Measurements from ENCODE around the gene UBE2N.
A peak's percentile ranks its signal among the peaks of the same experiment; 100 is the strongest.

Gene UBE2N

DNA sequence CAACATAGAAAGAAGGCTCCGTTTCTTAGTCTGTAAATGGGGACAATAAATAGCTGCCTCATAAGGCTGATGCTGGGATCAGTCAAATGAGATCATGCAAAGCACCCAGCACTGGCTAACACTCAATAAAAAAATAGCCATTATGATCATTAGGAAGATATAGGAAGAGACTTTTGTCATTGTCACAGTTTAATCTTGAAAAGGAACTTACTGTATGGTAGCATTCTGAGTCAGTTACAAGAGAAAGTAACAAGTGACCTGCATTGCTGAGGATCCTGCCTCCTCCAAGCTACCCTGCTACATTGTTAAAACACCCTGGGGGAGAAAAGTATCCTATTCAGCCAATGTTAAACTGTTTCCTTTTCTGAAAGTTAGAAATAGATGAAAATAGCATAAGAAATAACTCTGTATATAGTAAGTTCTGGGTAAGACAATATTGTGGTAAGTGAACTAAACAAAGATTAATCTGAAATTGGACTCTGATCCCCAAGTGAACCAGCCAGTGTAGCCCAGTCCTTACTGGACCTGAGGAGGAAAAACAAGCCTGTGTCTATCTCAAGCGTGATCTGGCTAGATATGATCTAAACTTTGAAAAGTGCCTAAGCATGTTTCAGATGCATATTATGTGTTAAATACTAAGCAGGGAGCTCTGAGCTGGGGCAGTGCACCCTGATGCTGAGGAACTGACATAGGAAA is 67.6 kb downstream of the UBE2N start:
- peak overlapping the region; percentile 23; the same call in 1 of the 2 replicates for H3K9ac ChIP-seq (ENCODE audit: low read depth, low read length)
- no peaks in the 10 kb centered on the region for H3K9me3 ChIP-seq (ENCODE audit: control insufficient read depth, insufficient read depth, low read length)
- H3K4me1 ChIP-seq (ENCODE audit: insufficient read depth, low read length), result peaks cover 24% of the 10 kb centered on the region
- H3K36me3 ChIP-seq (ENCODE audit: insufficient read depth, low read length), result no peaks in the 10 kb centered on the region

DNA sequence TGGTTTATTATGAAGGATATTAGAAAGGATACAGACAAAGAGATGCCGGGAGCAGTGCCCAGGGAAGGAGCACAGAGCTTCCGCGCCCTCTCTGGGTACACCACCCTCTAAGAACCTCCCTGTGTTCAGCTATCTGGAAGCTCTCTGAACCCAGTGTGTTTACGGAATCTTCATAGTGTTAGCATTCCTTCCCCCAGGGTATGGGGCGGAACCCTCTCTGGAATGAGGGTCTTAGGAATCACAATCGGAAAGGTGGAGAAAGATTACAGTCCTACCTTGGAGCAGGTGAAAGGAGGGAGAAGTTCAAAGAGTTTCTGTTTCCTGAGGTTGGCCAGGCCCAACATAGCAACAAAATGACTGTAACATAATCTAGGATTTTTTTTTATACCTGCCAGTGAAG is 70.8 kb downstream of the UBE2N start:
- Histone ChIP-seq H3K36me3 (ENCODE audit: insufficient read depth, low read length) (no peaks in the 10 kb centered on the region), H3K9ac (ENCODE audit: low read depth, low read length) (no peak overlapping the region), H3K9me3 (ENCODE audit: control insufficient read depth, insufficient read depth, low read length) (no peaks in the 10 kb centered on the region), H3K4me1 (ENCODE audit: insufficient read depth, low read length) (peaks cover 15% of the 10 kb centered on the region)

DNA sequence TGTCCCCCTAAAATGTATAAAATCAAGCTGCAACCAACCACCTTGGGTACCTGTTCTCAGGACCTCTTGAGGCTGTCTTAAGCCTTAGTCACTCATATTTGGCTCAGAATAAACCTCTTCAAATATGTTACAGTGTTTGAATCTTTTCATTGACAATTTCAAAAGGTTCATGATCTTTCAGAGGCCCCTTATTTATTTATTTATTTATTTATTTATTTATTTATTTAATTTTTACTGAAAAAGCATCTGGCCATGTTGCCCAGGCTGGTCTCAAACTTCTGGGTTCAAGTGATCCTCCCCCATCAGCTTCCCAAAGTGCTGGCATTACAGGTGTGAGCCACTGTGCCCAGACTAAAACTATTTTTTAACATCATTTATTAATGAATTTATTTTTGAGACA is 72.2 kb downstream of the UBE2N start:
- H3K9me3 ChIP-seq (ENCODE audit: control insufficient read depth, insufficient read depth, low read length), result no peaks in the 10 kb centered on the region
- no peaks in the 10 kb centered on the region for H3K36me3 ChIP-seq (ENCODE audit: insufficient read depth, low read length)
- no peak overlapping the region for H3K9ac ChIP-seq (ENCODE audit: low read depth, low read length)
- H3K4me1 ChIP-seq (ENCODE audit: insufficient read depth, low read length), result peaks cover 14% of the 10 kb centered on the region

DNA sequence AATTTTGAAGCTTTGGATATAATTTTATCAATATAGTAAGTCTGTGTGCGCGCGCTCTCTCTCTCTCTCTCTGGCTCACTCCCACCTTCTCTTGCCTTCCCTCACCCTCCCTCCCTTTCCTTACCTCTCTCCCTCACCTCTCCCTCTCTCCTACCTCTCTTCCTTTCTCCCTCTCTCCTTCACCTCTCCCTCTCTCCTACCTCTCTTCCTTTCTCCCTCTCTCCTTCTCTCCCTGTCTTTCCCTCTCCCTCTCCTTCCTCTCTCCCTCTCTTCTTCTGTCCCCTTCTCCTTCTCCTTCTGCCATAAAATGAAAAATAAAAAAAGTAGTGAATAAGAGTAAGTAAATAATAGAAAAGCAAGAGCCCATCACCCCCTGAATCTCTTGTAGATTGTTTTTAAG is 73.0 kb downstream of the UBE2N start:
- Histone ChIP-seq H3K9ac (ENCODE audit: low read depth, low read length) (no peak overlapping the region), H3K36me3 (ENCODE audit: insufficient read depth, low read length) (no peaks in the 10 kb centered on the region), H3K4me1 (ENCODE audit: insufficient read depth, low read length) (peaks cover 8% of the 10 kb centered on the region), H3K9me3 (ENCODE audit: control insufficient read depth, insufficient read depth, low read length) (no peaks in the 10 kb centered on the region)

DNA sequence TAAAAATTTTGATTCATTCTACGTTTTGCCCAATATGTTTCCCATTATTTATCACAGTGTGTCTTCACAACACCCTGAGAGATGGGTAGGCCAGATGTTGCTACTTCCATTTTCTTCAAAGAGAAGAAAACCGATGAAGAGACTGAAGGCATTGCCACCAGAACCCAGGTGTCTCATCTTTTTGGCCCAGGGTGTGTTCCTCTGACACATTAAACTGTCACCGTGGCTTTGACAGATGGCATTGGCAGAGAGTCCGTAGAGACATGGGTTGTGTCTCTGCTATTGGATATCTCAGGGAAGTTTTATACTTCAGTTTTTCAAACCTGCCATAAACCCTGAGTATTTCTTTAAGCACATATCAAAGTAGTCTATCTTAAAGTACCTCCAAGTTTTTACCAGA is 75.3 kb downstream of the UBE2N start:
- no peaks in the 10 kb centered on the region for H3K36me3 ChIP-seq (ENCODE audit: insufficient read depth, low read length)
- H3K9ac ChIP-seq (ENCODE audit: low read depth, low read length), result no peak overlapping the region
- H3K4me1 ChIP-seq (ENCODE audit: insufficient read depth, low read length), result peaks cover 5% of the 10 kb centered on the region; the same call in 1 of the 2 replicates
- H3K9me3 ChIP-seq (ENCODE audit: control insufficient read depth, insufficient read depth, low read length), result no peaks in the 10 kb centered on the region

DNA sequence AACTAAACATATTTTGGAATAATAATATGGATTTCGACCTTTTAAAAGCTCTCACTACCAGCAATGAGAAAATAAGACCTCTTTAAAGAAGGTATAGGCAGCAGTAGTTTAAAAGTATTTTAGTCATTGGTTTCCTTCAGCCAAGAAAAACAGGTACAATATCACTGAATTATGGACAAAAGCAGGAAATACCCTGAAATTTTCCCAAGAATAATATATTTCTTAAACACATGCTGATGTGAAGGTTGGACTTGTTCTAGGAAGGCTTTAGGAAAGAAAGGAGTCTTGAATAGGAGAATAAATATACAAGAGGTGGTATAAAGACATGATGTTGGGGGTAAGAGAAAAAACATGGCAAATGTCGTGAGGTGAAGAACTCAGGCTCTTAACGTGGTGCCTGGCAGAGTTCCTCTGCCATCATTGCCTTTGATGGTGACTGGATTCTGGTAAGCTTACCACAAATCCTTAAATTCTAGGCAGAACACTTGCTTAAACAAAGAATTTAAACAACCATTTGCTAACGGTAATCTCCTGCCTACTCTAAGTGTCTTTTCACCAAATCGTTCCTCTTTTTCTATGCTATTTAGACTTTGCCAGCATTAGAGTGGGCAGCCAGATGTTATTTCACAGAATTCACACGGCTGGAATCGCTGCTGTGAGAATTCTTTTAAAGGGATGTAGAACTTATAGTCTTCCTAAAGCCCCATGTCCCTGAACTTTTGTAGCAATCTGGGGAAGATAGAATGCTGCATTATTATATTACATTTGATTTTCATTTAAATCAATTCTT is 75.9 kb downstream of the UBE2N start:
- H3K36me3 ChIP-seq (ENCODE audit: insufficient read depth, low read length), result no peaks in the 10 kb centered on the region
- H3K4me1 ChIP-seq (ENCODE audit: insufficient read depth, low read length), result peaks cover 5% of the 10 kb centered on the region; the same call in 1 of the 2 replicates
- no peak overlapping the region for H3K9ac ChIP-seq (ENCODE audit: low read depth, low read length)
- no peaks in the 10 kb centered on the region for H3K9me3 ChIP-seq (ENCODE audit: control insufficient read depth, insufficient read depth, low read length)

DNA sequence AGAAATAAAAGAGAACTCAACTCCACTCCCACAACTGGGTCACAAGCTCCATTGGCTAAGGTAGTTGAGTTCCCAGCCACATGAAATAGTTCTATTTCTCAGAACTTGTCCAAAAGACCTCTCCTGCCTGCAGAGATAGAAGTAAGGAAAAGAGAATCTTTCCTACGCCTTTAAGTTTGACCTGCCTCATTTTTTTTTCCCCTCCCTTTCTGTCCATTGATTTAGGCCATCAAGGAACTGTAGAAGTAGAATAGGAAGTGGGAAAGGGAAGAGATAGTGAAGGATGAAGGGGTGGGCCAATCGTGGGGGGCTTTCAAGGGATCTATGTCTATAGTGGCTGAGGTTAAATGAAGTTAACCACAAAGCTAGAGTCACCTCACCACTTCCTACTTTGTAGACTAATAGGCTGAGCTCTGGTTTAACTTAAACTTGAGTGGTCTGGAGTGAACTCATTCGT is 77.9 kb downstream of the UBE2N start:
- no peak overlapping the region for H3K9ac ChIP-seq (ENCODE audit: low read depth, low read length)
- no peaks in the 10 kb centered on the region for H3K9me3 ChIP-seq (ENCODE audit: control insufficient read depth, insufficient read depth, low read length)
- no peaks in the 10 kb centered on the region for H3K36me3 ChIP-seq (ENCODE audit: insufficient read depth, low read length)
- H3K4me1 ChIP-seq (ENCODE audit: insufficient read depth, low read length), result 0 out of 2 replicates have a peak, but pooled peaks cover 3% of the 10 kb centered on the region

DNA sequence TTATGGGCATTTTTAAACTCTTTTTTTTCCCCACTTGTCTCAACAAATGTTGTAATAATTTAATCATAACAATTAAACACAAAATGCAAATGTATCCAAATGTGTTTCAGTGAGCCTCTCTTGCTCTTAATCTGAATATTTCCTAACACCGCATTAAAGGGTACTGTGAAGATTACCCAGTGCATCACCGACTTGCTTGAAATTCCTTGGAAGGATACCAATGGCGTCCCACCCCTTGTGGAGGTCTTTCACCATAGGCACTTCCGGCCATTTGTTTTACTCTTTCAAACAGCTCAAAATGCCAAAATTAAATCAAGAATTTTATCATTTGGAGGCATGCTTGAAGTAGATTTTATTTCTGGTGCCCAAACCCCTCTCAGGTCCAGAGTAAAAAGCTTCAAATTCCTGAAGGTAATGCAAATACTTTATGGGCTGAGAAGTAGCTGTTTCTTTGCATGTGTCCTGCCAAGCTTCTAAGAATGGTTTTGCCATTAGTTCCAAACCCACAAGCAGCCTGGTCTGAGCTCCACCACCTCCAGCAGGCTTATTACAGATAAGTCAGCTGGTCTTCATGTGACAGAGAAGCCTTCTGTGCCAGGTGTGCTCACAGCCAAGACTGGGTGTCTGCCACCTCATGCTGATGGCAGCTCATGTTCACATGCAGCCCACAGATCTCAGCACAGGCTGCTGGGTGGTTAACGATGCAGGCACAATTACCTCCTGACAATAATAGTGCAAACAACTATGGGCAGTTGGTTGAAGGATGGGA is 80.4 kb downstream of the UBE2N start:
- no peak overlapping the region for H3K9ac ChIP-seq (ENCODE audit: low read depth, low read length)
- no peaks in the 10 kb centered on the region; the same call in 1 of the 2 replicates for H3K9me3 ChIP-seq (ENCODE audit: control insufficient read depth, insufficient read depth, low read length)
- 0 out of 2 replicates have a peak, but pooled peaks cover 3% of the 10 kb centered on the region for H3K4me1 ChIP-seq (ENCODE audit: insufficient read depth, low read length)
- no peaks in the 10 kb centered on the region for H3K36me3 ChIP-seq (ENCODE audit: insufficient read depth, low read length)

DNA sequence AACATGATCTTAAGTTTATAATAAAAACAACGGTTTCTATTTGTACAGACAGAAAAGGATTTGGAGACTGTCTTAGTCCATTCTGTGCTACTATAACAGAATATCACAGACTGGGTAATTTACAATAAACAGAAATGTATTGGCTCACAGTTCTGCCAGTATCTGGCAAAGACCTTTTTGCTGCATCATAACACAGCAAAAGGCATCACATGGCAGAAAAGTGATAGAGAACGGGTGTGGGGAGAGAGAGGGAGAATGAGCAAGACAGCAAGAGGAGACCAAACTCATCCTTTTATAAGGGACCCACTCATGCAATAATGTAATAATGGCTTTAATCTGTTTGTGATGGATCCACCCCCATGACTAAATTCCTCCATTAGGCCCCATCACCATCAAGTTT is 81.1 kb downstream of the UBE2N start:
- no peaks in the 10 kb centered on the region; the same call in 1 of the 2 replicates for H3K9me3 ChIP-seq (ENCODE audit: control insufficient read depth, insufficient read depth, low read length)
- H3K36me3 ChIP-seq (ENCODE audit: insufficient read depth, low read length), result no peaks in the 10 kb centered on the region
- 0 out of 2 replicates have a peak, but pooled peaks cover 3% of the 10 kb centered on the region for H3K4me1 ChIP-seq (ENCODE audit: insufficient read depth, low read length)
- H3K9ac ChIP-seq (ENCODE audit: low read depth, low read length), result no peak overlapping the region

DNA sequence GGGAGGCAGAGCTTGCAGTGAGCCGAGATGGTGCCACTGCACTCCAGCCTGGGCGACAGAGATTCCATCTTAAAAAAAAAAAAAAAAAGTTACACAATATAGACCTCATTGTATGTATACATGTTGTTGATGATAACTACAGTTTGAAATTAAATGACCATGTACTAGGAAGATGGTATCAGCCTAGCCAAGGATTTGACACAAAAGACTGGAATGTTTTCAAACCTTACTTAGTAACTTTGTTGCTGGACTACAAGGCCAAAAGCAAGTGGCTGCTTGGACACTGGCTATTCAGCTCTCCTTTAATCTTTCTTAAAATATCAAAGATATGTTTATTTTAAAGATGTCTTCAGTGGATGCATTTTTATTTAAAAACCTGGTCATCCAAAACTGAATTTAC is 82.9 kb downstream of the UBE2N start:
- H3K9ac ChIP-seq (ENCODE audit: low read depth, low read length), result no peak overlapping the region
- H3K4me1 ChIP-seq (ENCODE audit: insufficient read depth, low read length), result 0 out of 2 replicates have a peak, but pooled peaks cover 3% of the 10 kb centered on the region
- H3K36me3 ChIP-seq (ENCODE audit: insufficient read depth, low read length), result no peaks in the 10 kb centered on the region
- no peaks in the 10 kb centered on the region; the same call in 1 of the 2 replicates for H3K9me3 ChIP-seq (ENCODE audit: control insufficient read depth, insufficient read depth, low read length)

DNA sequence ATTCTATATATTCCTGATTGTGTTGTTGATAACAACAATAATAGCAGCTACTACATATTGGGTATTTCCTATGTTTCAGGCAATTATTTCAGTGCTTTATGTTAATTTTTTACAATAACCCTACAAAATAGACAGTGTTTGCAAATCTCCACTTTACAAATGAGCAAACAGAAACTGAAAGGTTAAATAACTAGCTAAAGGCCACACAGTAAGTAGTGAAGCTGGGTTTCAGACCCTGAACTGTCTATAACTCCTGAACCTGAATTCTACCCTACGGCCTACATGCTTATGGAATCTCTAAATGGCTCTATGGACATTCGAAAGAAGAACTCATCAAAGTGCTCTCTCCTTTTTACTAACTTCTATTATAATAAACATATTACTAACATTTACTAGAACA is 83.7 kb downstream of the UBE2N start:
- Histone ChIP-seq H3K9me3 (ENCODE audit: control insufficient read depth, insufficient read depth, low read length) (no peaks in the 10 kb centered on the region; the same call in 1 of the 2 replicates), H3K36me3 (ENCODE audit: insufficient read depth, low read length) (no peaks in the 10 kb centered on the region), H3K4me1 (ENCODE audit: insufficient read depth, low read length) (0 out of 2 replicates have a peak, but pooled peaks cover 3% of the 10 kb centered on the region), H3K9ac (ENCODE audit: low read depth, low read length) (no peak overlapping the region)

DNA sequence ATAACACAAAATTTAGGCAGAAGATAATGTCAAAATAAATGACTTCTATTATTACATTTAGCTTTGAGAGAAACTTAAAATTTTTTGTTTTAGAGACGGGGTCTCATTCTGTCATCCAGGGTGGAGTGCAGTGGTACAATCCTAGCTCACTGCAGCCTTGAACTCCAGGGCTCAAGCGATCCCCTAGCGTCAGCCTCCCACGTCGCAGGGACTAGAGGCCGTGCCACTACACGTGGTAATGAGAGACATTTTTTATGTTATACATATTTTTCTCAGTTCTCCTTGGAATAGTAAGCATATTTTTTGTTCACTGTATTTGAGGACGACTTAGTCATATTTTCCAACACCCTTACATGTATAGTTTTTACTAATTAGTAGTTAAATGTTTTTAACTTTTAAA is 85.5 kb downstream of the UBE2N start:
- no peaks in the 10 kb centered on the region for H3K36me3 ChIP-seq (ENCODE audit: insufficient read depth, low read length)
- H3K9ac ChIP-seq (ENCODE audit: low read depth, low read length), result no peak overlapping the region
- H3K4me1 ChIP-seq (ENCODE audit: insufficient read depth, low read length), result no peaks in the 10 kb centered on the region
- no peaks in the 10 kb centered on the region; the same call in 1 of the 2 replicates for H3K9me3 ChIP-seq (ENCODE audit: control insufficient read depth, insufficient read depth, low read length)

All from ES-I3 (cell line).